Neuronal stem cell (in vitro differentiated cells): ENCODE measurements around the gene GALNT15.

Experiments used
- DNase-seq: peaks from one replicate; pipeline ENCODE4 v3.0.0-alpha.2; 2013; ENCODE audit warnings: low spot score
- H2AFZ ChIP-seq: one replicate; pipeline ENCODE4 v1.6.1; 2013; ENCODE audit warnings: mild to moderate bottlenecking, low read length, inconsistent platforms
- H2AK5ac ChIP-seq: 2 replicates; pipeline ENCODE4 v1.6.1; 2013; ENCODE audit warnings: low read depth, mild to moderate bottlenecking, inconsistent platforms, low read length, moderate library complexity, mixed read lengths
- H2BK120ac ChIP-seq: 2 replicates; pipeline ENCODE4 v1.6.1; 2013; ENCODE audit warnings: low read depth, mild to moderate bottlenecking, inconsistent platforms, low read length, moderate library complexity, mixed read lengths
- H2BK12ac ChIP-seq: one replicate; pipeline ENCODE4 v1.6.1; 2013; ENCODE audit warnings: low read length, inconsistent platforms
- H2BK15ac ChIP-seq: 2 replicates; pipeline ENCODE4 v1.6.1; 2013; ENCODE audit warnings: mild to moderate bottlenecking, low read length, inconsistent platforms, mixed read lengths
- H2BK5ac ChIP-seq: one replicate; pipeline ENCODE4 v1.6.1; 2013; ENCODE audit warnings: inconsistent platforms, mild to moderate bottlenecking, low read length, moderate library complexity
- H3K14ac ChIP-seq: one replicate; pipeline ENCODE4 v1.6.1; 2013; ENCODE audit warnings: low read length, inconsistent platforms
- H3K18ac ChIP-seq: 2 replicates; pipeline ENCODE4 v1.6.1; 2013; ENCODE audit warnings: low read length, inconsistent platforms
- H3K23ac ChIP-seq: 2 replicates; pipeline ENCODE4 v1.6.1; 2013; ENCODE audit warnings: low read depth, mild to moderate bottlenecking, mixed read lengths, low read length, inconsistent platforms; ENCODE audit not compliant: poor library complexity
- H3K27ac ChIP-seq: replicated peaks from 3 replicates; pipeline ENCODE4 v1.5.1; 2013; ENCODE audit warnings: low read length, inconsistent platforms
- H3K27me3 ChIP-seq, 3 experiments: 2 replicates each; pipeline ENCODE4 v1.6.1; 2013; ENCODE audit warnings: low read length in 3 of 3, mild to moderate bottlenecking in 2 of 3, inconsistent platforms in 1 of 3, low read depth in 1 of 3, mixed read lengths in 1 of 3, moderate library complexity in 1 of 3; ENCODE audit not compliant: control insufficient read depth in 3 of 3, insufficient read depth in 3 of 3
- H3K36me3 ChIP-seq, 2 donors: replicated peaks in 1 of 2; 2 replicates each; pipeline ENCODE4 v1.6.1; 2013; ENCODE audit warnings: low read length in 2 of 2; ENCODE audit not compliant: control insufficient read depth in 2 of 2, insufficient read depth in 2 of 2
- H3K4ac ChIP-seq: 2 replicates; pipeline ENCODE4 v1.6.1; 2013; ENCODE audit warnings: inconsistent platforms, mild to moderate bottlenecking, low read length, moderate library complexity
- H3K4me1 ChIP-seq, 2 donors: 1 replicate in 1 of 2; 2 replicates in 1 of 2; pipeline ENCODE4 v1.6.1; 2013; ENCODE audit warnings: low read length in 2 of 2, low read depth in 1 of 2; ENCODE audit not compliant: control insufficient read depth in 2 of 2, insufficient read depth in 1 of 2
- H3K4me2 ChIP-seq: one replicate; pipeline ENCODE4 v1.6.1; 2013; ENCODE audit warnings: mild to moderate bottlenecking, low read length, inconsistent platforms; ENCODE audit not compliant: insufficient read depth, poor library complexity, severe bottlenecking
- H3K4me3 ChIP-seq, 2 donors: 2 replicates each; pipeline ENCODE4 v1.5.1; 2013; ENCODE audit warnings: low read length in 2 of 2, mild to moderate bottlenecking in 2 of 2, inconsistent platforms in 1 of 2, moderate library complexity in 1 of 2
- H3K79me1 ChIP-seq: one replicate; pipeline ENCODE4 v1.6.1; 2013; ENCODE audit warnings: low read depth, mild to moderate bottlenecking, inconsistent platforms, low read length, moderate library complexity
- H3K9ac ChIP-seq: one replicate; pipeline ENCODE4 v1.6.1; 2013; ENCODE audit warnings: mild to moderate bottlenecking, low read depth, low read length, inconsistent platforms; ENCODE audit not compliant: poor library complexity
- H3K9me3 ChIP-seq, 2 donors: replicated peaks in 1 of 2; 2 replicates each; pipeline versions ENCODE3 to v1.6.1; 2013; ENCODE audit warnings: low read length in 2 of 2, mild to moderate bottlenecking in 2 of 2, inconsistent platforms in 1 of 2, low read depth in 1 of 2, mixed read lengths in 1 of 2, moderate library complexity in 1 of 2; ENCODE audit not compliant: control insufficient read depth in 2 of 2, insufficient read depth in 1 of 2
- H4K8ac ChIP-seq: one replicate; pipeline ENCODE4 v1.6.1; 2013; ENCODE audit warnings: low read depth, mild to moderate bottlenecking, inconsistent platforms, low read length, moderate library complexity
- H4K91ac ChIP-seq: one replicate; pipeline ENCODE4 v1.6.1; 2013; ENCODE audit warnings: low read length, low read depth, mild to moderate bottlenecking, inconsistent platforms; ENCODE audit not compliant: poor library complexity
- WGBS, 2 donors: extraction: QIAGEN DNeasy Blood & Tissue Kit; methylation state at CpG; one replicate each; pipeline ENCODE4 v1.1.7; 2013; ENCODE audit warnings: missing lambda C conversion rate in 2 of 2, mixed read lengths in 1 of 2; ENCODE audit not compliant: insufficient read length in 2 of 2, insufficient replicate concordance in 1 of 2; ENCODE audit errors: extremely low coverage in 2 of 2; 5-methylcytosine and 5-hydroxymethylcytosine counted together

Gene GALNT15

GRCh38 chr3:16186086-16186485 lies 11.6 kb downstream of the GALNT15 start:
- no peaks in the 10 kb centered on the region for H3K9me3 ChIP-seq
- no peaks in the 10 kb centered on the region for H3K79me1 ChIP-seq
- H2BK120ac ChIP-seq: no peak overlapping the region
- no peak overlapping the region for H2BK15ac ChIP-seq
- H2AK5ac ChIP-seq: no peak overlapping the region
- H3K27ac ChIP-seq: no peak overlapping the region
- peaks cover 0 to 3% (median 0%) of the 10 kb centered on the region in 3 experiments for H3K27me3 ChIP-seq
- H4K91ac ChIP-seq: no peak overlapping the region
- no peak overlapping the region for H3K4me3 ChIP-seq
- no peak overlapping the region for H3K14ac ChIP-seq
- H2BK5ac ChIP-seq: no peak overlapping the region
- no peak overlapping the region for H3K4me2 ChIP-seq
- no peak overlapping the region for H3K23ac ChIP-seq
- DNase-seq: no peak
- H2BK12ac ChIP-seq: no peak overlapping the region
- no peak overlapping the region for H3K18ac ChIP-seq
- H3K9ac ChIP-seq: no peak overlapping the region
- no peak overlapping the region for H2AFZ ChIP-seq
- peaks cover 0 to 5% of the 10 kb centered on the region in 2 donors for H3K4me1 ChIP-seq
- H4K8ac ChIP-seq: no peak overlapping the region
- no peaks in the 10 kb centered on the region for H3K36me3 ChIP-seq
- WGBS, 2 donors: no CpG with 5 or more reads among the region's 1 CpG
- H3K4ac ChIP-seq: no peak overlapping the region

- no peaks in the 10 kb centered on the region for H3K9me3 ChIP-seq
- no peak overlapping the region for H2AK5ac ChIP-seq
- no peak overlapping the region for H4K8ac ChIP-seq
- H3K18ac ChIP-seq: no peak overlapping the region
- no peak overlapping the region for H3K14ac ChIP-seq
- no peak overlapping the region for H2BK12ac ChIP-seq
- no peak overlapping the region for H2BK15ac ChIP-seq
- H3K4me1 ChIP-seq: peaks cover 0 to 2% of the 10 kb centered on the region in 2 donors
- WGBS, 2 donors: no CpG with 5 or more reads among the region's 3 CpGs
- no peak overlapping the region for H2AFZ ChIP-seq
- H2BK120ac ChIP-seq: no peak overlapping the region
- no peak overlapping the region for H3K23ac ChIP-seq
- H3K4ac ChIP-seq: no peak overlapping the region
- no peaks in the 10 kb centered on the region for H3K79me1 ChIP-seq
- H3K36me3 ChIP-seq: no peaks in the 10 kb centered on the region
- no peak overlapping the region for H3K27ac ChIP-seq
- H2BK5ac ChIP-seq: no peak overlapping the region
- H3K4me3 ChIP-seq: no peak overlapping the region
- DNase-seq: no peak
- H3K9ac ChIP-seq: no peak overlapping the region
- peaks cover 0 to 8% (median 0%) of the 10 kb centered on the region in 3 experiments for H3K27me3 ChIP-seq
- H3K4me2 ChIP-seq: no peak overlapping the region
- no peak overlapping the region for H4K91ac ChIP-seq
These were observed 12.1 kb downstream of the GALNT15 start for GRCh38 chr3:16186565-16186964.

GRCh38 chr3:16187213-16187790 lies 12.8 kb downstream of the GALNT15 start:
- no peak overlapping the region for H3K4me3 ChIP-seq
- no peak overlapping the region for H2BK12ac ChIP-seq
- WGBS, 2 donors: no CpG with 5 or more reads among the region's 5 CpGs

GRCh38 chr3:16188071-16188470 lies 13.6 kb downstream of the GALNT15 start:
- Histone ChIP-seq H3K4me3 (no peak overlapping the region), H3K23ac (no peak overlapping the region), H2BK15ac (no peak overlapping the region), H2BK120ac (no peak overlapping the region), H3K14ac (no peak overlapping the region), H2AFZ (no peak overlapping the region), H3K36me3 (no peaks in the 10 kb centered on the region), H3K9ac (no peak overlapping the region), H3K4me2 (no peak overlapping the region), H3K4me1 (peaks cover 0 to 2% of the 10 kb centered on the region in 2 donors), H3K4ac (no peak overlapping the region), H3K18ac (no peak overlapping the region), H3K9me3 (no peaks in the 10 kb centered on the region), H2AK5ac (no peak overlapping the region), H2BK12ac (no peak overlapping the region), H3K27ac (no peak overlapping the region), H3K79me1 (no peaks in the 10 kb centered on the region), H4K91ac (no peak overlapping the region), H2BK5ac (no peak overlapping the region), H4K8ac (no peak overlapping the region), H3K27me3 (peaks cover 0 to 16% (median 0%) of the 10 kb centered on the region in 3 experiments)
- DNase-seq: no peak
- WGBS, 2 donors: no CpG with 5 or more reads among the region's 6 CpGs

More at GRCh38 chr3:16187213-16187790, 12.8 kb downstream of the GALNT15 start:
- Histone ChIP-seq H3K23ac (no peak overlapping the region), H2AK5ac (no peak overlapping the region), H3K4me1 (peaks cover 0 to 2% of the 10 kb centered on the region in 2 donors), H2AFZ (no peak overlapping the region), H3K27ac (no peak overlapping the region), H3K4ac (no peak overlapping the region), H3K79me1 (no peaks in the 10 kb centered on the region), H2BK120ac (no peak overlapping the region), H3K9me3 (no peaks in the 10 kb centered on the region), H3K4me2 (no peak overlapping the region), H3K14ac (no peak overlapping the region), H3K9ac (no peak overlapping the region), H2BK5ac (no peak overlapping the region), H3K18ac (no peak overlapping the region), H3K36me3 (no peaks in the 10 kb centered on the region), H4K91ac (no peak overlapping the region), H3K27me3 (peaks cover 0 to 9% (median 0%) of the 10 kb centered on the region in 3 experiments), H2BK15ac (no peak overlapping the region), H4K8ac (no peak overlapping the region)
- DNase-seq: no peak
